GM12875 (cell line): ENCODE data around the gene CPPED1.

Experiments used
- H3K4me3 ChIP-seq: one replicate; pipeline ENCODE4 v1.5.1; 2011; ENCODE audit warnings: low read depth, low read length, control low read depth
- TF ChIP-seq, protein P1 (sequence below): IDR thresholded peaks from 2 replicates; pipeline ENCODE4 v1.5.1; 2011; ENCODE audit warnings: low read depth, mild to moderate bottlenecking, control low read depth, inconsistent platforms, low read length, moderate library complexity, borderline replicate concordance; ENCODE audit not compliant: insufficient read depth

The CPPED1 gene

DNA sequence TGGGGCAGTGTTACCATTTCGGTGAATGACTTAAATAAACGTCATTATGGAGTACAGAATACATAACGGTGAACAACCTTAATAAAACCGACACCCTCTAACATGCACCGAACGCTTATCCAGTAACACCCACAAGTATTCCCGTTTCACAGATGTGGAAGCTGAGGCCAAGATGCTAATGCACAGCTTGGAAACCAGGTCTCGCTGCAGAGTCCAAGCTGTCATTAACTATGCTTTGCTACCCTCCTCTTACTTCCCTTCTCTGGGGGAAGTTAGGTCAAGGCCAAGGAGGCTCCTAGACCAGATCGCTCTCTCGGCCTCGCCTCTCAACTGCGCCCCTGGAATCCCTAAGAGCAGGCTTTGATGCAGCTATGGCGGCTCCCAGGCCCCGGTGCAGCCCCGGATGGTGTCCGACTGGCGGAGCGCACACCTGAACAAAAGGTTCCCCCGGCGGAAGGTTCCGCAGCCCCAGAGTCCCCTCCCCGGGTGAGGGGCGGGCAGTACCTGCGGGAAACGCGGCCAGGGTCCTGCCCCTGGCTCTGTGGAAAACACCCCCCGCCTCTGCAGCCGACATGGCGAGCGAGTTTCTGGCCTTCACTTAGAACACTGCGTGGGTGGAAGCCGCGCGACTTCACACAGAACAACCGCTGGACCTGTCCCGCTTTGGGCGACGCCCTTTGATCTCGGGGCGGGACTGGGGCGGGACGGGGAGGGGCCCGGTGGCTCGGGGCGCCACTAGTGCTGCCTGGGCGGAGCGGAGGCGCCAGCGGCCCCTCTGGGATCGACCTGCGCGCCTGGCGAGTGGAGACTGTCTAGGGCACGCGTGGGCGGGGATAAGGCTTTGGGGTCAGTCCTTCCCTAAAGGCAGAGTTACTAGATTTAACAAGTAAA is at the start of gene CPPED1:
Gene CPPED1, minus strand, starts transcription at position 685 of the 891 bp plus-strand sequence. Its CDS starts 111 bp downstream, at position 574.
- peak within 1 kb of the TSS; percentile 31 for H3K4me3 ChIP-seq
- TF ChIP-seq, protein P1, sequence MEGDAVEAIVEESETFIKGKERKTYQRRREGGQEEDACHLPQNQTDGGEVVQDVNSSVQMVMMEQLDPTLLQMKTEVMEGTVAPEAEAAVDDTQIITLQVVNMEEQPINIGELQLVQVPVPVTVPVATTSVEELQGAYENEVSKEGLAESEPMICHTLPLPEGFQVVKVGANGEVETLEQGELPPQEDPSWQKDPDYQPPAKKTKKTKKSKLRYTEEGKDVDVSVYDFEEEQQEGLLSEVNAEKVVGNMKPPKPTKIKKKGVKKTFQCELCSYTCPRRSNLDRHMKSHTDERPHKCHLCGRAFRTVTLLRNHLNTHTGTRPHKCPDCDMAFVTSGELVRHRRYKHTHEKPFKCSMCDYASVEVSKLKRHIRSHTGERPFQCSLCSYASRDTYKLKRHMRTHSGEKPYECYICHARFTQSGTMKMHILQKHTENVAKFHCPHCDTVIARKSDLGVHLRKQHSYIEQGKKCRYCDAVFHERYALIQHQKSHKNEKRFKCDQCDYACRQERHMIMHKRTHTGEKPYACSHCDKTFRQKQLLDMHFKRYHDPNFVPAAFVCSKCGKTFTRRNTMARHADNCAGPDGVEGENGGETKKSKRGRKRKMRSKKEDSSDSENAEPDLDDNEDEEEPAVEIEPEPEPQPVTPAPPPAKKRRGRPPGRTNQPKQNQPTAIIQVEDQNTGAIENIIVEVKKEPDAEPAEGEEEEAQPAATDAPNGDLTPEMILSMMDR, result no peak

- TF ChIP-seq, protein P1, result no peak
- H3K4me3 ChIP-seq, result no peak overlapping the region
Measured at GRCh38 chr16:12850186-12850585, 46.5 kb upstream of the CPPED1 start.

DNA sequence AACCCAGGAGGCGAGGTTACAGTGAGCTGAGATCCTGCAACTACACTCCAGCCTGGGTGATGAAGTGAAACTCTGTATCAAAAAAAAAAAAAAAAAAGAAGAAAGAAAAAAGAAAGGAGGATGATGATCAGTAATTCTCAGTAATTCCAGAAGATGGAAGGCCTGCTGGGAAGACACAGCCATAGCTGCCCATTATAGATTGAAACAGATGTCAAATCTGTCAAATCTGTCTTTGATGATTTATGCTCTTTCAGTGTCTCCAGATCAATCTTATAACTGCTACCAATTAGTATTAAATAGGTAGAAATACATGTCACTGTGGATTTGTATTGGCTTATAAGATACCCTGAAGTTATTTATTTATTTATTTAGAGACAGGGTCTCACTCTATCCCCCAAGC is 42.9 kb upstream of the CPPED1 start:
- TF ChIP-seq, protein P1, result no peak
- no peak overlapping the region for H3K4me3 ChIP-seq

DNA sequence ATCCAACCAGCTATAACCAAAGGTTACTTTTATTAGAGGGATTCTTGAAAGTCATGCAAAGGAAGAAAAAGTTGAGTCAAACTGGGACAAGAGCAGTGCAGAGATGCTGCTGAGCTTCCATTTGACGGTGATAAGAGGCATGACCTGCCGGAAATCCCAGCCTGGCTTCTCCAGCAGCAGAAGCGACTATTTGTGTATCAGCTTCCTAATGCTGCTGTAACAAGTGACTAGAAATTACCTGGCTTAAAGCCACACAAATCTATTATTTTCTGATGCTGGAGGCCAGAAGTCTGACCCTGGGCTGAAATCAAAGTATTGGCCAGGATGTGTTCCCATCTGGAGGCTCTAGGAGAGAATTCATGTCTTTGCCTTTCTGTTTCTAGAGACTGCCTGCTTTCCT is 41.6 kb upstream of the CPPED1 start:
- H3K4me3 ChIP-seq, result no peak overlapping the region
- TF ChIP-seq, protein P1, result no peak

- TF ChIP-seq, protein P1, result no peak
- no peak overlapping the region for H3K4me3 ChIP-seq
Measured at GRCh38 chr16:12837756-12838155, 34.1 kb upstream of the CPPED1 start.

- no peak overlapping the region for H3K4me3 ChIP-seq
- TF ChIP-seq, protein P1, result no peak
Measured at GRCh38 chr16:12837291-12837690, 33.6 kb upstream of the CPPED1 start.

DNA sequence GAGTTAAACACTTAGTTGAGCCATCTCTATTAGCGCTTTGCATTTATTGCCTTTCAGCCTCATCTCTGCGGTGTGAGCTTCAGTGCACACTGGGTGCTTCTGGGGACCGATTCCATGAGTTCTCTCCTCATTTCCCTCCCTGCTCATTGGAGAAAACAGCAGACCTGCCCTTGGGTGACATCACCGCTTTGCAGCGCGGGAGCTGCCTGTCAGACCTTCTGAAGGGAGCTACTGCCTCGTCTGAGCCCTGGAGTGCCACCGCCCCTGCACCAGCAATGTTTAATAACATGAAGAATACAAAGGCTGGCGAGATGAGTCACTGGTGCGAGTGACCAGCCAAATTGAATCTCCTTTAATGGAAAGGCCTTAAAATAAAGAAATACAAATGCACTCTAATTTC is 30.2 kb upstream of the CPPED1 start:
- TF ChIP-seq, protein P1, result no peak

More for the DNA sequence above, 30.2 kb upstream of the CPPED1 start:
- H3K4me3 ChIP-seq, result no peak overlapping the region
